NOMO-1 treated with DMSO at 0.1 percent for 48 hours (cell line): ENCODE data around the gene PKP4.

Source experiments
- DNase-seq: peaks from one replicate; lab custom pipeline; 2025; ENCODE audit not compliant: unreplicated experiment; lab: John Stamatoyannopoulos, UW

PKP4 gene

DNA sequence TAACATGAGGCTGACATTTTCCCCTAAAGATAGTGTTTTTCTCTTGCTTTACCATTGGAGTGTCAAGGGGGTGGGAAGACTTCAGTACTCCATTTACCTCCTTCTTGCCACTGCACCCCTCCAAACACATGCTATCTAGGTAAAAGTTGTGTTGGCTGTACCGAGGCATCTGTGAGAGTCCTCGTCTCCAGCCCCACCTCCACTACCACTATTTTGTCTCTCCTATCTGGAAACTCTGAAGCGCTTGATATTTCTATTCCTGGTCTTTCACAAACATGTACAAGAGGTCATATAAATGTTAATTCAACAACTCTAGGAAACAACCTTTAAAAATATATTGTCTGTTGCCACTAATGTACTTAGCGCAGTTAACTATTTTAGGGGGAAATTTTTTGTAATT, 132.6 kb downstream of the PKP4 start:
- DNase-seq: no peak

DNA sequence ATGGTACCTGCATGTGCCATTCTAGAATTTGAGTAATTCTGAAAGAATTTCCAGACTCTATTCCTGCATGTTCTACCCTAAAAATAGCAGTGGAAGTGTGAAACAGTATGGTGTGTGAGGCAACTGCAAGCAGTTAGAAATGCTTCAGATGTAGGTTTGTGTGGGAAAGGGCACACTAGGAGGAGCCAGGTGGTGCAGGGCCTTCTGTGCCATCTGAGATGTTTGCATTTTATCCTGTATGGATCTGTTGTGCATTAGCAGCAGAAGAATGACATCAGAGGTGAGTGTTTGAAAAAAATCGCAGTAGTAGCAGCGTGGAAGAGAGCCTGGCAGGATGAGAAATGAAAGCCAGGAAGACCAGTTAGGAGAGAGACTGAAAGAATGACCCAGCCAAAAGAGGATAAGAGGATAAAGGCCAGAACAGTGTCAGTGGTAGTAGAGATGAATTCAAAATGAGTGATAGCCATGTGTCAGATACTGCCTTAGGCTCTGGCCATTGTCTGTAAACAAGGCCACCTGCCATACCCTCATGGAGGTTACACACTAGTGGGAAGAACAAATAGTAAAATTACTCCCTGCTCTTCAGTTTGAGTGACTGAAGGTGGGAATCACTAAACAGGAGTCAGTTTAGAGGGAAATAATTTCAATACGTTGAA, 142.2 kb downstream of the PKP4 start:
- no peak for DNase-seq

DNA sequence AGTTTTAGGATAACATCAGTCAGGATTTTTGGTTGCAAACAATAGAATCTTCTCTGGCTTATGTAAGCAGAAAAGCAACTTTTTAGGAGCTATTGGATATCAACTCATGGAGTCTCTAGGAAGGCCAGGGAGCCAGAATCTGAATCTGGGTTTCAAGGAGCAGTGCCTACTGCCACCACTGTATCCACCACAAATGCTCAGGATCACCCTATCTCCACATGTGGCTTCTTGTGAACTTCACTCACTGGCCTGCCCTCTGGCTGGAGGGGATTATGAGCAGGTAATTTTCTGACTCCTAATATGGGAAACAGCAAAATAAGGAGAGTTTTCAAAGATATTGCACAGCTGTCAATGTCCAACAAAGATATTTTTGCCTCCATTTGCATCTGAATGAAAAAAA, 142.9 kb downstream of the PKP4 start:
- no peak for DNase-seq

DNA sequence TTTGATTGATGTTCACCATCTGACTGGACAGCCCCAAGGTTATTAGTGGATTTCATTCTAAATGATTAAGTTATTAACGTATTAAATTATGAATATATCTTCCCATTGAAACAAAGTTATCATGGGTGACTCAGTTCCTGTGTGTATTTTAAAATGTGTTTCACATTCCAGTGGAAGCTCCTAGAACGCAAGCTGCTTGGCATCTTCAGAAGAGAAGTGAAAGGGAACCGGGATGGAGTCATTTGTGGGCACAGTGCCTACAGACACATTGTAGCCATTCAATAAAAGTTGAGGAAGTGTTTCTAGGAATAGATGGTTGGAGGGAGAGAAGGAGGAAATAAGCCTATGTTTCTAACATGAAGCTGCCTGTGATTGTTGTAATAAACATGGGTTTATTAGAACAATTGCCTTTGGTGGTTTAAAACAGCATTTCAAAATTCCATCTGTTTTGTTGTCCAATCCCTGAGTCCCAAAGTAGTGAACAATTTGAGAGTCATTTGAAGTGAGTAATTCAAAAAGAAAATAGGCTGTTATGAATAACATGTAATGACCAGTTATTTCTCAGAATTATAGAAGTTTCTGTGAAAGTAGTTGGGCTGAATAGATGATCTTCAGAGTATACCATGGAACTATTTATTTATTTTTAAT, 143.5 kb downstream of the PKP4 start:
- no peak for DNase-seq

DNA sequence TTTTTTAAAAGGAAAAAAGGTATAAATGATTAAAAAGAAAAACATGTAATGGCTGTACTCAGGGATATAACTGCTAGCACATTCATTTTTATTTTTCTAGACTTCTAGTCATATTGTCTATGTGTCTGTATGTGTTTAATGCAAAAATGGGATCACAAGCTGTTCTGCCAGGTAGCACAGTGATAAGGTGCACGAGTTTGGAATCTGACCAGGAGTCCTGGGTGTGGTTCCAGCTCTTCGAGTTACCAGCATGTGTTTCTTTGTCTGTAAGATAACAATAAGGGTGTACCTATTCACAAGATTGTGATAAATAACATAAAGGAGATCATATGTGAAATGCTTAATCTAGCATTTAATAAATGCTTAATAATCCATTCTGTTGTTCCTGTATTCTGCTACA, 145.3 kb downstream of the PKP4 start:
- no peak for DNase-seq

DNA sequence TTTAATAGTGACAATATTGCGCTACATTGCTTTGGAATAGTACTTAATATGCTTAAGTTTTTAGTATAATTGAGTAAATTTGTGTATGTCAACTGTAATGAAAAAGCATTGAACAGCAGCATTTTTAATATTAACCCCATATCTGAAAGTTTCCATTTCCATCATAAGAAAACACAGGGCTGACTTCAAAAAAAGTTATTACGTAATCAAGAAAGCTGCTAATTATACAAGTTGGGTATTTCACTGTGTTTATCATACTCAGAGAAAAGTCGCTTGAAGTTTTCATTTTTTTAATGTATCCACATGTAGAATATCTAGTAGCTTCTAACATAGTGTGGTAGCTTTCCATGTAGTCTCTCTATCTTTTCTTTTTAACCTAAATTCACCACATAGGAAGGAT, 146.5 kb downstream of the PKP4 start:
- DNase-seq: no peak

DNA sequence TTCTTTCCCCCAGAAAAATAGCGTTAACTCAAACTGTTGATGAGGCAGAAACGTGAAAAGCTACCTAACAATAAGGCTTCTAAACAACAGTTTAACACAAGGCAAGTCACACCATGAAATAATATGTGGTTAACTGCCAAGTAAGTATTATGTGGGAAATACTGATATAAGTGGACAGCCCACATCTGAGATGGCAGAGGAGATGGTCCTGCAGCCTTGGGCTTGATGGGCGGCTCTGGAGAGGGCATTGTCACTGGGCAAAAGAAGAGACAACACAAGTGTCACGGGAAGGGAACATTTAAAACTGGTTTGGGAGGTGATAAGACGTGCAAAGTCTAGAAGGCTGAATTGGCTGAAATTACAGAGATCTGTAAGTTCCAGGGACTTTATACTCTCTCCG, 147.2 kb downstream of the PKP4 start:
- no peak for DNase-seq

DNA sequence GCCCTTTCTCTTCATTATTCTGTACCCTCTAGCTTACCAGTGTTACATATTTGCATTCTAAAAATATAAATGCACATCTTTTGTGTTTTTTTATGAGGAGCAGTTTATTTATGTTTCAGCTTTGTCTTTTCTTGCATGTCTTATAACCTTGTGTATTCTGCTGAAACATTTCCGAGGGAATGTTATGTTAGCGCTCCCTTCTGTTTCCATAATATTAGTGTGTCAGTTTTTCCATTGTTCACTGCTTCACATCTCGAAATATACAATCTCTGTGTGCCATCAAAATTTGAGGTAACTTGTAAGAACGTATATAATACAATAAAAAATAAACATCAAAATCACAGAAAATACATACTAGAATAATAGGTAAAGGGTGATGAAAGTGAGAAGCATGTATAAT, 153.3 kb downstream of the PKP4 start:
- no peak for DNase-seq

DNA sequence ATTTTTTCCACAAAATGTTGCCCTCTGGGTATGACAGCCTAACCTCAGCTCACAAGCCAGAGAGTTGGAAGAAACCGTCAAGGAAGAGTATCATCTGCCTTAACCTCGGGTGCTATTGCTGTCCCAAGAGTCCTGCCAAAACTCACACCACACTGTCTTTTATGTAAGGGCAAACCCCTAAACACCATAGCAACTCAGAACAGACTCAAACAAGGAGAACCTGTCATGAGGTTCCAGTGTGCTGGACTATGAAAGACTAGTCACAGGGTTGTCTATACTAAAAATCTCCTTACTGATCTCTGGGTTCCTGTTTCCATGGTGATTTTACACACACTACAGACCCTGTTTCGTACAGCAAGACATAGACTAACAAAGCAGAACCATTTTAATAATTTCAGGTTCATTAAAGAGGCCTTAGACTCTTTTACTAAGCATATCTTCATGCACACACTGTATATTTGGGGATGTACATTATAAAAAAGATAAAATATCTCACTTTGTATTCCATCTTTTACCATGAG, 159.8 kb downstream of the PKP4 start:
- DNase-seq: no peak

DNA sequence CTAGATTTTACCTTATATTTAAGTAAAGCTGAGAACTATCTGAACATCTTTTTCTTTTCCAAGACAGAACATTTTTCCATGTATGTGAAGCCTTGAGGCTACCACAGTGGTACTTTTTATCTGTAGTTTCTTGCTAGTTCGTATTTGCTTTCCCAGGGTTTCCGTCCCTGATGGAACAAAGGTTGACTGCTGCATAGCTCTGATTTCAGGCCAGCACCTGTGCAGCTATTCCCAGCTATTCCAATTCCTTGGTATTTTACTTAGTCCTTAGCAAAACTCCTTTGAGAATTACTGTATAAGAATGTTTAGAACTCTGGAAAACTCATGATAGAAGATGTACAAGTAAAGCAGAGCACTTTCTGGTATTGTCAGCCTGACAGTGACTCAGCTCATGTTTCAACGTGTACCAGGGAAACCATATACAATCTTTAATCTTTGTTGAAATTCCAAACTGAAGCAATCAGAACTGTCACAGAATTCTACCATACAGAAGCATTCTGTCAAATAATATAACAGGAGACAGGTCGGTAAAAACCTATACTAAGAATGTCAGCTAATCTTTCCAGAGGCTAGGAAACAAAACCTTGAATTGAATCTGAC, 162.2 kb downstream of the PKP4 start:
- DNase-seq: no peak

DNA sequence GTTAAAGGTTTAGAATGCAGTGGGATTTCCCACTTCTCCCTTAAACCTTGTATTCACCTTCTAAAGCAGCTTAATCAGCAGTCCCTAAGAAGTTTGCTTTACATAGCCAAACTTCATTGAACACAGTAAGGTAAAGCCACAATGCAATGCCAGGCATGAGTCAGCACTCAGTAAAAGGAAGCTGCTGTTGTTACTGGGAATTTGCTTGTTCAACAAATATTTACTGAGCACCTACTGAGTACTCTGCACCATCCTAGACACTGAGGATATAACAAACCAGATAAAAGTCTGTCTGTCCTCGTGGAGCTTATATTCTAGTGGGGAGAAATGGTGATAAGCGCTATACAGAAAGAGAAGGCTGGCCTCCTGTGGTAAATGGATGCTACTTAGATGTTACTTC, 162.7 kb downstream of the PKP4 start:
- no peak for DNase-seq

DNA sequence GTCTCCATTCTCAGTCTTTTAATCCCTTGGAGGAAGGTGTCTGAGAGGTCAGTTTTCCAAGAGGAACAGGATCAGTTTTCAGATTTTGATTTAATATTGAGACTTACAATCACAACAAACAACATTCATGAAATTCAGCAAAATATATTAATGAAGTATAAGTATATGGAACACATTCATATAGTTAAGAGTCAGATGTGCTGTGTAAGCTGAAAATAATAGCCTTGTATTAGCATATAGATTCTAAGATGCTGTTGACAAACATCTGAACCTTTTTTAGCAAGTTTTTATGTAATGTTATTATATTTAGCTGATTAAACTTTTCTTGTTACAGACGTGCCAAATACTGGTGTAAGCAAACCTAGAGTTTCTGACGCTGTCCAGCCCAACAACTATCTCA, 163.9 kb downstream of the PKP4 start:
- DNase-seq: no peak

DNA sequence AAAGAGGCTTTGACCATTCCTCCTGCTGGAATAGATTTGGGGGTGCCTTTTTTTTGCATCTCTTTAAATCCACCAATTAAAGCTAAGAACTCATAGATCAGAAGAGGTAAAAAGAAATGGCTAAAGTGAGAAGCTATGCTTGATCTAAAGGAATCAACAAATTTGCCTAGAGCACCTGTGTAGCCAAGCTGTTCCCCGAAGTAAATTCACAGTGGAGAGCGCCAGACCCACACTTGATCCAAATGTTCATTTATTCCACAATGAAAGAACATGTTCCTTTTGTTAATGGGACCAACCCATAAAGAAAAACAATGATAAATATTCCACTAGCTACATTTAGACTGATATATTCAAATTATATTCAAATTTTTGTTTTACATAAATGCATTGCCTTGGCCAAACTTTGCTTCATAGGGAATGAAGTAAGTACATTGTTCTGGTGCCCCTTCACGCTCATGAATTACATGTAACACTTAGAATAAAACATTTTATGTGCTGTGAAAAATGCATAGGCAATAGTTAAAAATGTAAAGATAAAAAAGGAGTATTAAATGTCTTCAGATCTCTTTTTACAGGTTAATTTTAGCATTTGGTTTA, 167.4 kb downstream of the PKP4 start:
- DNase-seq: no peak

DNA sequence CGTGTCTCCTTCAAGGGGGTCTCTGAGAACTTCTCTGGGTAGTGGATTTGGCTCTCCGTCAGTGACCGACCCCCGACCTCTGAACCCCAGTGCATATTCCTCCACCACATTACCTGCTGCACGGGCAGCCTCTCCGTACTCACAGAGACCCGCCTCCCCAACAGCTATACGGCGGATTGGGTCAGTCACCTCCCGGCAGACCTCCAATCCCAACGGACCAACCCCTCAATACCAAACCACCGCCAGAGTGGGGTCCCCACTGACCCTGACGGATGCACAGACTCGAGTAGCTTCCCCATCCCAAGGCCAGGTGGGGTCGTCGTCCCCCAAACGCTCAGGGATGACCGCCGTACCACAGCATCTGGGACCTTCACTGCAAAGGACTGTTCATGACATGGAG, 168.2 kb downstream of the PKP4 start:
- DNase-seq: no peak

DNA sequence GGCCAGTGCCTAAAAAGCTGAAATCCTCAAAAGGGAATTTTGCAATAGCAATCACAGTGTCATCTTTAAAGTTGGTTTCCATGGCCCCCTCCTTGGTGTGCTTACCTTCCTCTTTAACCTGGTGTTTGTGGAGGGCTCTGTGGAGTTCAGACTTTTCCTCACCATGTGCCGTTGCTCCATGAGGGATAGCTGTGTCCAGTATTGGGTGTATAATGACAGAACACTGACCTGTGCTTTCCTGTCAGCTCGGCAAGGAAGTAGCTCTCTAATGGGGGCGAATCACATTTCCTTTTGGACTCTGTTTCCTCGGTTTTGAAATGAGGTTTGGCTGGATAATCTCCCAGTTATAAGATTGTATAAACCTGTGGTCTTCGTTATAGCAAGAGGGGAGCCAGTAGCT, 172.4 kb downstream of the PKP4 start:
- no peak for DNase-seq

DNA sequence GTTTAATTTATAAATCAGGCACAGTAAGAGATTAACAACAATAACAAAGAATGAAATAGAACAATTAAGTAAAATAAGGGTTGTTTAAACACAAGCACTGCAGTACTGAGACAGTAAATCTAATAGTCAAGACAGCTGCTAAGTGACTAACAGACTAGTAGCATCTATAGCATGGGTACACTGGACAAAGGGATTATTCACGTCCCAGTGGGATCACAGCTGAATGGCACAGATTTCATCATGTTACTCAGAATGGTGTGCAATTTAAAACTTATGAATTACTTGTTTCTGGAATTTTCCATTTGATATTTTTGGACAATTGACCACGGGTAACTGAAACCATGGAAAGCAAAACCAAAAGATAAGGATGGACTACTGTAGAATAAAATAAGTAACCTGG, 176.5 kb downstream of the PKP4 start:
- DNase-seq: no peak

DNA sequence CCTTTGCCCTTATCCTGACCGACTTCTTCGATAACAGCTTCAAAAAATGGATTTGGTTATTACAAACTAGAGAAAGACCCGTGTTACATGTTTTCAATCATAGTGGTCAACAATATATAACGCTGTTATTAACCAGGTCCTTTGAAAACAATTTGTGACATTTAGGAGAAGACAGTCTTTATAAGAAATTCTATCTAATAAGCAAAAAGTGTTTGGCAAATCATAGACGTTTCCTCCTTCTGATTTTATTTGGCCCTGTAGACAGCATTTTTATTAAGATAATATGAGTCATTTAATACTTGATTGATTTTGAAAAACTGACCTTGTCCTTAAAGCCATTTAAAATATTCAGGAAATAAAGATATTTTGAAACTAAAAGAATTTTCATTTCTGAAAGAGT, 177.9 kb downstream of the PKP4 start:
- DNase-seq: no peak

DNA sequence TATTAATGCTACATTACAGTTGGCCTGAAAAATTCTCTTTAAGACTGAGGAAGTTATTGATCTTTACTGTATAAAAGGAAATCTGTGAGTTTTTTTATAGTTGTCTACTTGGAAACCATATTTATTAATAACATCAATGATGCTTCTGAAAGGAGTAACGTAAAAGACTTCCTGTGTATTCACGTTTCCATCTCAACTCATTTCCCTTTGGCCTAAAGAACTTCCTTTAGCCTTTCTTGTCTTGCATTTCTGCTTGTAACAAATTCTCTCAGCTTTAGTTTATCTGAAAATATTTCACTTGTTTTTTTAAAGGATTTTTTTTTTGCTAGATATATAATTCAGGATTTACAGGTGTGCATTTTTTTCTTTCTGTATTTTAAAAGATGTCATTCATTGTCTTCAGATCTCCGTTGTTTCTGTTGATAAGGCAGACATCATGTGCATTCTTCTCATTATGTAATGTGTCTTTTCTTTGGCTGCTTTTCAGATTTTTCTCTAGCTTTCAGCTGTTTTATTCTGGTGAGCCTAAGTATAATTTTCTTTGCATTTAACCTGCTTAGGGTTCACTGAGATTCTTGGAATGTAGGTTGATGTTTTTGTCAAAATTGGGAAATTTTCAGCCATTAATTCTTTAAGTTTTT, 179.3 kb downstream of the PKP4 start:
- no peak for DNase-seq

DNA sequence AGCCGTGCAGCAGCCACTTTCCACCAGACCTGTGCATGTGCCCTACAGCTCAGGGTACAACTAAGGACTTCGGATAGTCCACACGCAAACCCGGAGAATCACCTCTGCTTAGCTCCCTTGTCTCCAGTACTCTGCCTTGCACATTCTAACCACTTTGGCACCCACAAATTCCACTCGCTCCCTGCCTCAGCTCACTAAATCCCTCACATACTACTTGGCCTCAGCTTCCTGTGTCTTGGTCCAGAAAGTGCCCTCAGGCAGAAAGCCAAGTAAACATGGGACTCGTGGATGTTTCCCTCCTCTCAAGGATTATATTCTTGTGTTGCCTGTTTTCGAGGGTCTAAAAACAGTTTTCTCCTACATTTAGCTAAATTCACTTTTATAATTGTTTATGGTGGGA, 180.6 kb downstream of the PKP4 start:
- no peak for DNase-seq

DNA sequence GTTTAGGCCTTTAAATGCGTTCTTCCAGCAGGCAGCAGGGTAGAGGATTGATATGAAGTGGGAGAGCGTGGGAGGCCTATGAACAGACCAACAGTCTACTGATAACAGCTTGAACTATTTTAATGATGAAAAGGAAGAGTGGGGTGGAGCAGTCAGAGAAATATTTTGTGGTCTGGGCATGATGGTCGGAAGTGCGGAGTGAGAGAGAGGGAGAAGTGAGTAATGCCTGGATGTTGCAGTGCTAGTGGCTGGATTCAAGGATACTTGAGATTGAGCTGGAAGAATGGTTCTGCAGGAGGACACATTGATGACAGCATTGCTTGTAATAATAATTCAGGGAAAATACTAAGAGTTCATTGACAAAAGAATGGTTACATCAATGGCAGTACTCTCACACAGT, 187.4 kb downstream of the PKP4 start:
- DNase-seq: no peak

DNA sequence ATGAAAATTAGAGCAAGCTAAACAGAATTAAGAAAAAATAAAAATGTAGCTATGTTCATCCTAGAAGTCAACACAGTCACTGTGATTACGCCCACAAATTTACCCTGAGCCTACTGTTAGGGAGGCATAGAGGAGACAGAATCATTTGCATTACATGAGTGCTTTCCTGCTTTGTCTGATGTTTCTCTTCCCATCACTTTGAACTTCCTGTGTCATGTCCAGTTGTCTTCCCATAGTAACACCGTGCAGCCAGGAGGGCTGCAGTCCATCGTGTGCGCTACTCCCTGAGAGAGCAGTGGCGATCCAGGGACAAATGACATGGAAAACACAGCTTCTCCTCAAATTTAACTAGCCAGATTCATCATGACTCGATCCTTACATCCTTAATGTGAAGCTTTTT, 188.5 kb downstream of the PKP4 start:
- DNase-seq: no peak
